Measurements from ENCODE around the gene RBM7.

The RBM7 gene

DNA sequence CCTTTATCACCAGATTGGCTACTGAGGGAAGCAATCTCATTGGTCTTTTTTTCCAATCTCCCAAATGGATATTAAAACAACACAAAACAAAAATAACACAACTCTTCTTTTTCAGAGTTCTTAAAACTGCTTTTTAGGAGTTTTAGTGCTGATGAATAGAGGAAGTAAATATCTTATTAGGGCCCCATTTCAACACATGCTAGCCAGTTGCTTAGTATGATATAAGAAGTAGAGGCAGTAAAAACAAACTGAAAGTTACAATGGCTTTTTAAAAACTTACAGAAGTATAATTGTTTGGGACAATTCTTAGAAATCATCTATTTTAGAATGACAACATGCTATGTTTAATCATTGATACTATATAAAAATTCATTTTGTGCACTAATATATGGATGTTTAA lies 3.5 kb upstream of the RBM7 start:
- DNase-seq (ENCODE audit: low read depth in 2 of 2), result no peak

DNA sequence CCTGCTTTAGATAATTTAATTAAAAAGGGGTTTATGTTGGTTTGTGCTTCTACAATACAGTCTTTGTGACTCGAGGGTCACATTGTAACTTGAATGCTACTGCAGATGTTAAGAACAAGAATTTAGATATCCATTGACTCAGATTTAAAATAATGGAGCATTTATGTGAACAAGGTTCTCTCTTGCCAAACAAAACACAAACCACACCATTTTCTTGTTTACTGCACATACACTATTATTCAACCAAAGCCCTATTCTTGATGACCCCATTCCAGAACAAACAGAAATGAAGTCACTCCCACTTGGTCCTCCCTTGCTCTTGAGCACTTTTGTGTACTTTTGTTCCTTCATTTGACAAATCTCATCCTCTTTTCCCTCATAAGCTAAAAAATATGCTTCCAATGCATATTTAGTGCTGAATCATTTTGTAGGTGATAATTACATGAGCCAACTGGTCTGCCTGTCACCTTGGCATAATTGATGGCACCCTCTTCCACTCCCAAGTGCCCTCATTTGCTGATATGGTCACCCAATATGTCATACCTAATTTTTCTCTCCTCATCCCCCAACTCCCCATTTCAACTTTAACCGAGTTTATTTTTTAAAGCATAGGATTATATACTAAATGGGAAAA lies 3.0 kb upstream of the RBM7 start:
- no peak for DNase-seq (ENCODE audit: low read depth in 2 of 2)

DNA sequence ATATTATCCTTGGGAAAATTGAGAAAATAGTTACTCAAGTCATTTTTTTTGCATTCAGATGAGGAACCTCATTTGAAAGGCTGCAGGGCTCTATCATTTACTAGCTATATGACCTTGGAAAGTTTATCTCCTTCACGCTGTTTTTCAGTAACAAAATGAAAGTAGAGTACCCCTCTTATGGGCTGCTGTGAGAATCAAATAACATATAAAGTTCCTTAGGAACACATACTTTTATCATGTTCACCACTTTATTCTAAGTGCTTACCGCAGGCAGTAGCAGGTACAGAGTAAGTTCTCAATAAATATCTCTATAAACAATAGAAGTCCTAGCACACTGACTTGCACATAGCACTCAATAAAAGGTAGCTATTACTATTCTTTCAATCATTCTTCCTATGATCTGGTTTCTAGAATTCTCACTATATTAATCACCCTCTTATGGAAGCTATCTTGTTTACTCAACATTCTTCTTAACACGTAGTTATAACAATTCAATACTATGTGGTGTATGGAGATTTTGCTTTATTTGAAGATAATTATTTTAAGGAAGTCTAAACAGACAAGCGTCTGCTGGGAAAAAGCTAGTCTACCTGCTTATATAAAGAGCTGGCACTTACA lies 2.1 kb upstream of the RBM7 start:
- DNase-seq (ENCODE audit: low read depth in 2 of 2), result no peak

DNA sequence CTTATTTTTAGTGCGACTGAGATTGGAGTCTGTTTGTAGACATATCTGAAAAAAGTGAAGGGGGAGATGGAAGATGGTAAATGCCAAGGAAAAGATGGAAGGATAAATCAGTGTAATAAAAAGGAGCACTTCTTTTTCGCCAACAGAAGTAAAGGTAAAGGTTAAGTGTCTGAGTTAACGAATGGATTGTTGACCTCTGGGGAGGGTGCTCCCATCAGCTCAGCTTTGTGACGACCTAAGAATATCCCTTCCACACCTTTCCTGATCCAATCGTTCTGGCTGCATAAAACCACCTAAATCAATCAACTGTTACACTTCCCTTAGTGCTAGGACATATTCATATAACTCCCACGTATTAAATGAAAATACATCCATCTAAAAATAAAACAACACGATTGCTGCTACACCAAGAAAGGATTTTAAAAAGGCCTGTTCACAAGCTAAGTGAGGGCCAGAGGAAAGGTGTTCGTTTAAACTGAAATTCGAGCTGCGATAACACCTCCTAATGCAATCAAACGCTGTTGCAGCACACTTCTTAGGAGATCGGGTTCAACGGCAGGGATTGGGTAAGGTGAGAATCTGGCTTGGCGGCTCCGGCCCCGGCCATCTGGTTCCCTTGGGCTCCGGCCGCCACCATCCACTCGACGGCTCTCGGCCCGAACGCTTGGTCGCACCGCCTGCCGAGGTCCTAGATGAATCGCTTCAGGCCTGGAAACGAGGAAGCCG lies 813 bp upstream of the RBM7 start:
- DNase-seq (ENCODE audit: low read depth in 2 of 2), result no peak

DNA sequence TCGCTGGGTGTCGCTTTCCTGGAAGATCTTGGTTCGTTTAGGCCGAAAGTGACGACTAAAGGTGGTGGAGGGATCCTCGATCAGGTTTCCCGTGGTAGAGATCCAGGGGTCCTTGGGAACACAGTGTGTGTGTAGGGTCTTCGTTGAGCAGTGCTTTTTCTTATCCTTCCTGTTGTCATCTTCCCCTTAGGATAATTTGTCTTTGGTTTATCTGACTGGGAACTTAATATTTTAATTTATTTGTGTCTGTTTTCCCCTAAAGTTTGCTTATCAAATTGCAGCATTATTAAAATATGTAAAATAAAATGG lies 403 bp downstream of the RBM7 start:
- no peak for DNase-seq (ENCODE audit: low read depth in 2 of 2)

DNA sequence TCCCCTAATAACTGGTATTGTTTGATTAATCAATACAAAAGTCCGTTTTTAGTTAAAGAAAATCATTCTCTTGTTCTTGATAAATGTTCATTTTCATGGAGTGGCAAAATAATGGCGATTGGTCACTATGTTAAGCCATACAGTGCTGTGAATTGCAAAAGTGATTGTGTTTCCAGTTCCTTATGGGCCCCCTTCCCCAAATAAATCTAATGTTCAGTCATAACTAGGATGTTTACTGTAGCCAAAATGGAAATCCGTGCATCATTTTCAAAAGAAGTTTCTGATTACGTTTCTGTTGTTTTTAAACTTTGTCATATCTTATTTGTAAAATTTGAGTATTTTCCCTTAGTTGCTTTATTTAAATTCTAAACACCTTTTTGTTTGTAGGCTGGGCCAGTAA lies 845 bp downstream of the RBM7 start:
- DNase-seq (ENCODE audit: low read depth in 2 of 2), result no peak

DNA sequence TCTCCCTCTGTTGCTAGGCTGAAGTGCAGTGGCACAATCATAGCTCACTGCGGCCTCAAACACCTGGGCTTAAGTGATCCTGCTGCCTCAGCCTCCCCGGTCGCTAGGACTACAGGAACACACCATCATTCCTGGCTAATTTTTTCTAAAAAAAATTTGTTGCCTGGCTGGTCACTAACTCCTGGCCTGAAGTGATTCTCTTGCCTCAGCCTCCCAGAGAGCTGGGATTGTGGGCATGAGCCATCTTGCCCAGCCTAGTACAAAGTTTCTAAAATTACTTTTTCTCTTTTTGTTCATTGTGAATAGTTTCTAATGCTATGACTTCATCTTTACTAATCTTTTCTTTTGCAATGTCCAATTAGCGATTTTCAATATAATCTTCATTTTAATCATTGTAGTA lies 12.5 kb downstream of the RBM7 start:
- no peak for DNase-seq (ENCODE audit: low read depth in 2 of 2)

DNA sequence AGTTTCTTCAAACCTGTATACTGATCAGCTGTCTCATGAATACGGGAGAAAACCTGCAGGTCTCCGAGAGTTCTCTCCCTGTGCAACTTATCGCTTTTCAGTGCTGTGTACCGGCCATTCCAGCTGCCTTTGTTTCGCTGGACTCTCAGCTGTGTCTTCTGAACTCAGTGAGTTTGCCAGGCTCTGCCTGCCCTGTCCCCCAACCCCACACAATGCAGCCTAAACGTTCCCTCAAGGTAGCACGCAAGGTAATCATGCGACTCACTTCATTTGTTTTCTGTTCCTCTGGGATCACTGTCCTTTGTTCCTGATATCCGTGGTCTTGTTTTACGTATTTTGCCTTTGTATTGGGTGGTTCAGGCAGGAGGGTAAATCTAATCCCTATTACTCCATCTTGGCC lies 13.5 kb downstream of the RBM7 start:
- no peak for DNase-seq (ENCODE audit: low read depth in 2 of 2)

DNA sequence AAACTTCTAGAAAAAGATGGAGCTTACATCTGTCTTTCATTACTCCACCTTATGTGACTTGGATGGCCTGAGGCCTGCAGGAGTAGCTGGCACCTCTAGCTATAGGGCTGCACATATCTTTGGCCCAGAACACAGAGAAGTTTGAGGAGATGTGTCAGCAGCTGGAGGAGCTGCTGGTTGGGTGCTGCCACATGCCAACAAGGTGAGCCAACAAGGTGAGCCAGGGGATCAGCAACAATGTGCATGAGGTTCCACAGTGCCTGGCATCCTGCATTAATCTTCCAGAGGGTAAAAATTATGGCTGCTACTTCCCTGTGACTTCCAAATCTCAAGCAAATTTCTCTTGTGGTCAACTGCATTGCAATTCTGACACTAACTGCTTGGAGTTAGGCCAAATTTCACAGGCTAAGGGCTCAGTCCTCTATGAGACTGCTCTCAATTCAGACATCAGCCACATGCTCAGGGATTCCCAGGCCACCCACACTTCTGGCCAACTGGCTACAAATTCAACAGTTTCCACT lies 16.0 kb downstream of the RBM7 start:
- no peak for DNase-seq (ENCODE audit: low read depth in 2 of 2)

DNA sequence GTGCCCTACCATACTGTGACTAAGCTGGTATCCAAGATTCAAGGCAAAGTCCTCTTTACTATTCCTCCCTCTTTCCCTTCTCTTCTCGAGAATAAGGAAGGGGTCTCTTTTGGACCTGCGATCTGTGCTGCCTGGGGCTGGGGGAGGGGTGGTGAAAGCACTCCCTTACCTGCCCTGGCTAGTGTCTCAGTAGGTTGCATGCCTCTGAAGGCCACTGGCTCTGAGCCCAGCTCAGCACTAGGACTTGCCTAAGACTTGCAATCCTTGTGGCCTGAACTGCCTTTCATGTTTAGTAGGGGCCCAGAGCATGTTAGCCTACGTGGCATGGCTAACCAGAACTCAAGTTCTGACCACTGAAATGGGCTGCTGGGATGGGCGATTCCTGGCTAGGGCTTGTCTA lies 25.8 kb downstream of the RBM7 start:
- DNase-seq (ENCODE audit: low read depth in 2 of 2), result no peak

DNA sequence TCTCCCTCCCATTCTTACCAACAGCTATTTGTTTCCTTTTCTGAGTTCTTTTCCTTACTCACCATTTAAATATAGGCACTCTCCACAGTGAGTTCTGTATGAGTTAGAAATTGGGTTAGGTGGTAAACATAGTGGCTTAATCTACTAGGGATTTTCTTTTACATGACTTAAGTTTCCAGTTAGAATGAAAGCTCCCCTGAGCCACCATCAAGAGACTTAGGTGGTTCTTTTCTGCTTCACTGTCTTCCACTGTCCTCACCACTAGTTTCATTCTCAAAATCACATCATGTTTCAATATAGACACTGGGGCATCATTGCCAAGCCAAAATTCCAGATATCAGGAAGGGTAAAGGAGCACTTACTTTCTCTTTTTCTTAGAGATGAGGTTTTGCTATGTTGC lies 29.8 kb downstream of the RBM7 start:
- no peak for DNase-seq (ENCODE audit: low read depth in 2 of 2)

DNA sequence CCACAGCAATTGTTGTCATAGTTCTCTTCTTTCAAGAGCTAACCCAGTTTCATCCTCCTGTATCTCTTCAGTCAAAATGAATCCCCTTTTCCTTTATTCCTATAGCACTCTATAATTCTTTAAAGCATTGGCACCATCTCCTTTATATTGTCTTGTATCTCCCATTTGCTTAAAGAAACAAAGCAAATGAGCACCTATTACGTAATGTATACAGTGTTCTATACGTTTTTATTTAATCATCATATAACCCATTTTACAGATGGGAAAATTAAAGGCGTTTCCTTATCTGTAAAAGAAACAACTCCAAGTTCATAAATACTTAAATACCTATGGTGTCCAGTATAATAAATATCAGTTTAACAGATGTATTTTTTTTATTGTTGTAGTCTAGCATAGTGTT lies 32.4 kb downstream of the RBM7 start:
- no peak for DNase-seq (ENCODE audit: low read depth in 2 of 2)

DNA sequence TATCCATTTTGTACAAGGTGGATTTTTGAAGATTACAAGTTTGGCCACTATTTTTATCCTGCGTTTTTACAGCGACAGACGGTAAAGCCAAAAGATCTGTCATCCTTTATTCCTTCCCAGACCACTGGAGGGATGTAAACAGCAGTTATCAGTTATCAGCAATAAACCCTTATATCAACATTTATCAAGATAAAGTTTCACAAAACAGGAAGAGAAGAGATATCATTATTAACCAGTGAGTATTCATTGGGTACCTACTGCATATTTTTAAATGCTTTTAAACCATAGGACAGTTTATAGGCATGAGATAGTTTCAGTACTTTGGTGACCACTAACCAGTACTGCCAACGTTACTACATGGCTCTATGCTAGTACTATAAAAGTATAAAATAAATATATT lies 32.9 kb downstream of the RBM7 start:
- no peak for DNase-seq (ENCODE audit: low read depth in 2 of 2)

DNA sequence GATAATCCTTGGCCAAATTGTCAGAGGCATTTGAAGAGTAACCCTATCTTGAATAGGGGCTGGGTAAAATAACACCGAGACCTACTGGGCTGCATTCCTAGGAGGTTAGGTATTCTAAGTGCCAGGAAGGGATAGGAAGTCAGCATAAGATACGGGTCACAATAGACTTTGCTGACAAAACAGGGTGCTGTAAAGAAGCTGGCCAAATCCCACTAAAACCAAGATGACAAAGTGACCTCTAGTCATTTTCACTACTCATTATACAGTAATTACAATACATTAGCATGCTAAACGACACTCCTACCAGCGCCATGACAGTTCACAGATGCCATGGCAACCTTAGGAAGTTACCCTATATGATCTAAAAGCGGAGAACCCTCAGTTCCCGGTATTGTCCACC lies 37.8 kb downstream of the RBM7 start:
- no peak for DNase-seq (ENCODE audit: low read depth in 2 of 2)

DNA sequence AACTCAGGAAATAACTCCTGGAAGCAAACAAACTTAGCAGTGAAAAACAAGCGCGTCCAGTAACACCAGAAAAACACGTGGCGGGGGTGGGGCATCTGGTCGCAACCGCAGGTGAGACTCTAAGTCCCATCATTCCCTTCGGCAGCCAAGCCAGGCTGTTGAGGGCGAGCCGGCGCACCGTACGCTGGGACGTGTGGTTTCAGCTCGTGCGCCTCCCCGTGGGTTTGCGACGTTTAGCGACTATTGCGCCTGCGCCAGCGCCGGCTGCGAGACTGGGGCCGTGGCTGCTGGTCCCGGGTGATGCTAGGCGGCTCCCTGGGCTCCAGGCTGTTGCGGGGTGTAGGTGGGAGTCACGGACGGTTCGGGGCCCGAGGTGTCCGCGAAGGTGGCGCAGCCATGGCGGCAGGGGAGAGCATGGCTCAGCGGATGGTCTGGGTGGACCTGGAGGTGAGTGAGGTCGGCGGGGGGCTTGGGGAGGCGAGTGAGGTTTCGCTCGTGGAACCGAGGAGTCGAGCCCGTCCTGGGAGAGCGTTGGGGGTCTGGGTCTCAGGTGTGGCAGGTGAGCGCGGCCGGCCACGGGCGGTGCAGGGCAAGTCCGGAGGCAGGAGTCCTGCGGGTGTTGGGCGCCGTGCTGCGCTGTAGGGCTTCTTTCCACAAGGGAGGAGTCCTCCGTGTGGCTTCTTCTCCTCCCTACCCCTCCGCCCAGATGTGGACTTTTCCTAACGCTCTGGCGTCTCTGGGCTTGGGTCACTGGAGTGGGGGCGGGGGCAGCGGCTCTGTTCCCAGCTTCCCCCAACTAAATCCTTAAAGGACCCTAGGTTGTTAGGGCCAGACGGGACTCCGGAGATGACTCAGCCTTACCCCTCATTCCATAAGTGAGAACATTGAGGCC lies 39.0 kb downstream of the RBM7 start, which contains the start of gene REXO2:
TSS of gene REXO2 (plus strand) at position 239 of the 892 bp plus-strand sequence. CDS start at position 301, 62 bp downstream.
- peak; percentile 91 to 94 for DNase-seq (ENCODE audit: low read depth in 2 of 2)

DNA sequence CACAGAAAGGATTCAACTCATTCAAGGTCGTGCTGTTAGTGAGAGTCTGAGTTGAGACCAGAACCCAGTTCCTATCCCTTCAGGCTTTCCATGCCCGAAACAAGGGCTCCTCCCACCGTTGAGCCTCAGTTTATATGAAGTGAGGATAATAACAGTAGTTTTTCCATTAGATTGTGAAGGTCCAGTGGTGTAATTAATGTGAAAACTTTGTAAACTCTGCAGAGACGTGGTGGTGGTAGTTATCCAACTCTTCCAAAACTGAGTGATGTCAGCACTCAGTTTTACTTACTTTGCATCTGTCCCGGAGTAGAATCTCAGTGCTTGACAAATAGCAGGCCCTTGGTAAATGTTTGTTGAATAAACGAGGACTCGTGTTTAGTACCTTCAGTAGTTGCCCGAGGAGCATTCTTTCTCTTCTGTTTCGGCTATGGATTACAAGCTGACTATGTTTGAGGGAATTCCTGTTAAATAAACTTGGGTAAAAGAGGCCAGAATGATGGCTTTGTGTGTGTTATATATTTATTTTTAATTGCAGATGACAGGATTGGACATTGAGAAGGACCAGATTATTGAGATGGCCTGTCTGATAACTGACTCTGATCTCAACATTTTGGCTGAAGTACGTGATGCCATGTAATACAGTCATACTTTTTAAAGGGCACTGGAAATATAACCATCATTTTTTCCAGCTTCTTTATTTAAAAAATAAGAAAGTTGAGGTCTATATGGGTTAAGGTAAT lies 39.8 kb downstream of the RBM7 start:
- DNase-seq (ENCODE audit: low read depth in 2 of 2), result no peak

DNA sequence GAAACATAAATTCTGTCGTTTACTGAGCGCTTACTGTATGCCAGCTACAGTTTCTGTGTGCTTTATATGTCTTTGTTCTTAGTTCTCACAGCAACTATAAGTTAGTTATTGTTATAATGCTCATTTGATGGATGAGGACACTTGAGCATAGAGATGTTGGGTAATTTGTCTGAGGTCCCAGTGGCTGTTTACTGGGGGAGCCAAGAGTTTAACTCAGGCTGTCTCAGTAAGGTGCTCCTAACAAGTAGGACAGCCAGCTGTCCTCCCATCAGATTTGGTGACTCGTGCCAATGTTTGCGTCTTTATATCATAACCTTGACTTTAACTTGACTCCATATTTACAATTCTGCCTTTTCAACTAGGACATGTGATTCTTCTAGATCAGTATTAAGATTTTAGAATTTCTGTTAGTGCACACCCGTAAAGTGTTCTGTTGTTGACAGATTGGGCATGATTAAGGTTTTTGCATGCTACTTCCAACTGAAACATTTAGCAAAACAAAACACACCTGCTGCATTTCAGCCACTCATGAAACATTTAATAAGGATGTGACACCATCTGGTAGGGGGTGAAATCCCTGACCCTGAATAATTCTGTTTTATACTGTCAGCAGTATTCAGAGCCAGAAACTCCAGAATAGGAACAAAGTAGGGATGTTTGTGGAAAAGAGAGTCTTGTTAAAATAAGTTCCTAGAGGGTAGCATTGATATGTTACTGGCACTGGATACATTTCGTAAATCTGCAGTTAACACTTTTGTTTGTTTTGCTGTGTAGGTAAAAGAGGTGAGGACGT lies 40.7 kb downstream of the RBM7 start:
- DNase-seq (ENCODE audit: low read depth in 2 of 2), result no peak

DNA sequence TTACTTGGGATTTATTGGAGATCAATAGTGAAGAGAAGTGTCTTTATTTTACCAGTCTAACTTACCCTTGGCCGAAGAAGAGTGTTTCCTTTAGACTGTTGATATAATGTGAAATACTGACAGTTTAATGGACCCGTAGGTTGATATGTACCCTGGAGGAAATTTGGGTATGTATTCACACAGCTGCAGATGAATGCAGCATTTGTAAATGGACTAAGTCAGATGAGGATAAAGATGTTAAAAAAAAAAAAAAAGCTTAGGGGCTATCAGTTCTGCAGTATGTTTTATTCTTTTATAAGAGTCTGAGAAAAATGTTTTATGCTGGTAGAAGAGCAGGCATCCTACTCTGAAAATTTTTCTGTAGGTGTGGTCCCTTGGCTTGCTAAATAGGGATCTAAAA lies 41.5 kb downstream of the RBM7 start:
- DNase-seq (ENCODE audit: low read depth in 2 of 2), result no peak

DNA sequence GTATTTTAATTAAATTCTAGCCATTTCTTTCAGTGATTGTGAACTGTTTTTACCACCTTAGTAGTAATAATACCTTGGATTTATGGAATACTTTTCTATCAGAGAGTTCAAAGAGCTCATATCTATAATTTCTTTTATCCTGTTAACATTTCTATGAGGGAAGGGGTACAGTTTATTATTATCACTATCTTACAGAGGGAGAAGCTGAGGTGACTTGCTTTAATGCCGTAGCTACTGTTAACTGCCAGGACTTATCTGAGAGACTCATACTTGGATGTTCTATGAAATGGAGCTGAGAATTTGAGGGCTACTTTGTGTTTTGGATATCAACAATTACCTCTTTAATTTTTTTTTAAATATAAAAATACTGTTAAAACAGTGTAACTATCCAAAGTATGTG lies 42.1 kb downstream of the RBM7 start:
- no peak for DNase-seq (ENCODE audit: low read depth in 2 of 2)

DNA sequence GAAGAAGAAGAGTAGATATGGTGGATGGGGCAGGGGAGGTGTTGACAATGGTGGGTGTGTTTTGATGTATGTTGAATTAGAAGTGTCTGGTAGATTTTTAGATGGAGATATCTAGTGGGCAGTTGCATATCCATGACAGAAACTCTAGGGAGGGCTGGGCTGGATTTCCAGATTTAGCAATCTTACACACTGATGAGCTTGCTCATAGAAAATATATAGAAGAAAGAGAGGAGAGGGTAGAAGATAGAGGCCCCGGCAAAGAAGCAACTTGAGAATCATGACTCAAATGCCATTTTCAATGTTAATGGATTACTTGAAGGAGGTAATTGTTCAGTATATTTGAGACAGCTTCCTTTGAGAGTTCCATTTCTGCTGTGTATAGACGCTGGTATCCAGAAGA lies 47.0 kb downstream of the RBM7 start:
- no peak for DNase-seq (ENCODE audit: low read depth in 2 of 2)

DNA sequence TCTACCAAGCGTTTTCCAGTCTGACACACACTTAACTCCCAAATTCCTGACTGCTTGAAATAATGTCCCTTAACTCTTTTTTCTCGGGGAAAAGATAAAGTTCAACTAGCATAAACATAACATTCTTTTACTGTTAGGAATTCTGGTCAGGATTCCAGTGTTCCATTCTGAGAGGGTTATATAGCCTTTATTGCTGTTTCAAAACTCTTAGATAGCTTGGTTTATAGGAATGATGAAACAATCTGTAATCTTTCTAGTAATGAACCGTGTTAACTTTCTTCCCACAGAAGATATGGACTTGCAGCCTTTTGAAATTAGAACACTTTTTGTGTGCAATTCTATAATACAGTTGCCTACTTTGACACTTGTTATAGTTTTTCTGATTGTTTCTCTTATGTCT lies 47.4 kb downstream of the RBM7 start:
- no peak for DNase-seq (ENCODE audit: low read depth in 2 of 2)

All from stimulated activated CD8-positive, alpha-beta memory T cell treated with anti-CD3 and anti-CD28 coated beads, Interleukin-7, amount 100 ng/mL, for 4 hours (primary cell).